GM23338 (cell line): ENCODE results near the gene NFIA. TPM values are rescaled to one million over a fixed set of nuclear protein-coding genes. Genes with fewer than 3 reads are reported as not detected.

Experiments used
- ATAC-seq: fragments of 200-7000 bp; cut with Tn5 transposase; 3 replicates; pipeline ENCODE4 v1.9.1; 2020
- DNase-seq: peaks from one replicate; pipeline ENCODE4 v3.0.0-alpha.2; 2015; ENCODE audit warnings: low spot score
- H2AFZ ChIP-seq: fragments of 200-600 bp; sonication (generic); 2 replicates; pipeline ENCODE4 v1.8.0; 2016; ENCODE audit warnings: antibody characterized with exemption, mild to moderate bottlenecking, moderate library complexity
- H3F3A ChIP-seq: fragments of 200-600 bp; sonication (generic); replicated peaks from 2 replicates; pipeline ENCODE4 v1.8.0; 2017; ENCODE audit warnings: antibody characterized with exemption, mixed run types, low read depth
- H3K27ac ChIP-seq: fragments of 200-600 bp; sonication (generic); 2 replicates; pipeline ENCODE4 v1.6.1; 2016; ENCODE audit warnings: low read depth
- H3K27me3 ChIP-seq: fragments of 200-600 bp; sonication (generic); 2 replicates; pipeline ENCODE4 v1.8.0; 2016; ENCODE audit warnings: mild to moderate bottlenecking, mixed run types, moderate library complexity; ENCODE audit not compliant: insufficient read depth
- H3K36me3 ChIP-seq: fragments of 200-600 bp; sonication (generic); 2 replicates; pipeline ENCODE4 v1.8.0; 2016; ENCODE audit warnings: mild to moderate bottlenecking; ENCODE audit not compliant: insufficient read depth
- H3K4me1 ChIP-seq: fragments of 200-600 bp; sonication (generic); 2 replicates; pipeline ENCODE4 v1.8.0; 2016; ENCODE audit warnings: mild to moderate bottlenecking, moderate library complexity; ENCODE audit not compliant: insufficient read depth
- H3K4me2 ChIP-seq: fragments of 200-600 bp; sonication (generic); 2 replicates; pipeline ENCODE4 v1.7.1; 2017; ENCODE audit warnings: mixed run types
- H3K4me3 ChIP-seq: fragments of 200-600 bp; sonication (generic); 2 replicates; pipeline ENCODE4 v1.6.1; 2016; ENCODE audit warnings: mixed run types
- H3K79me2 ChIP-seq: fragments of 200-600 bp; sonication (generic); replicated peaks from 2 replicates; pipeline ENCODE4 v1.8.0; 2017; ENCODE audit warnings: mild to moderate bottlenecking; ENCODE audit not compliant: insufficient read depth
- H3K9me2 ChIP-seq: fragments of 200-600 bp; sonication (generic); 2 replicates; pipeline ENCODE4 v1.8.0; 2017; ENCODE audit not compliant: insufficient read depth
- H4K20me1 ChIP-seq: fragments of 200-600 bp; sonication (generic); replicated peaks from 2 replicates; pipeline ENCODE4 v1.8.0; 2017; ENCODE audit warnings: mild to moderate bottlenecking; ENCODE audit not compliant: insufficient read depth
- H3K27ac Mint-ChIP-seq: 2 replicates; pipeline ENCODE4 v1.8.0; 2020; ENCODE audit warnings: inconsistent platforms, mild to moderate bottlenecking, moderate library complexity, mixed read lengths
- H3K27me3 Mint-ChIP-seq: 3 replicates; pipeline ENCODE4 v1.8.0; 2022; ENCODE audit warnings: low read depth, mild to moderate bottlenecking, moderate library complexity, mixed read lengths, inconsistent platforms; ENCODE audit not compliant: insufficient read depth, poor library complexity
- H3K36me3 Mint-ChIP-seq: 3 replicates; pipeline ENCODE4 v1.8.0; 2021; ENCODE audit warnings: low read depth, mild to moderate bottlenecking, inconsistent platforms, moderate library complexity, mixed read lengths
- H3K4me1 Mint-ChIP-seq: 3 replicates; pipeline ENCODE4 v1.8.0; 2020; ENCODE audit warnings: mild to moderate bottlenecking, inconsistent platforms, mixed read lengths
- H3K4me3 Mint-ChIP-seq: 3 replicates; pipeline ENCODE4 v1.8.0; 2021; ENCODE audit warnings: moderate library complexity, mild to moderate bottlenecking, inconsistent platforms, mixed read lengths
- H3K9me3 Mint-ChIP-seq: 3 replicates; pipeline ENCODE4 v1.8.0; 2020; ENCODE audit warnings: moderate library complexity, mild to moderate bottlenecking, inconsistent platforms, mixed read lengths
- EZH2 ChIP-seq: fragments of 200-600 bp; sonication (generic); IDR thresholded peaks from one replicate; pipeline ENCODE4 v1.8.0; 2017; ENCODE audit warnings: antibody characterized with exemption, mild to moderate bottlenecking, low read depth; ENCODE audit not compliant: unreplicated experiment
- EZH2phosphoT487 ChIP-seq: fragments of 200-600 bp; sonication (generic); IDR thresholded peaks from one replicate; pipeline ENCODE4 v1.8.1; 2018; ENCODE audit warnings: antibody characterized with exemption; ENCODE audit not compliant: unreplicated experiment
- JUNB ChIP-seq: IDR thresholded peaks from one replicate; pipeline ENCODE4 v1.6.1; 2016; ENCODE audit warnings: antibody characterized with exemption; ENCODE audit not compliant: unreplicated experiment
- NANOG ChIP-seq: IDR thresholded peaks from 2 replicates; pipeline ENCODE4 v1.6.1; 2016; ENCODE audit warnings: antibody characterized with exemption, borderline replicate concordance
- ZNF114 ChIP-seq: fragments of 250-450 bp; sonication (Bioruptor Pico); IDR thresholded peaks from 2 replicates; pipeline ENCODE4 v1.5.0; 2020; ENCODE audit warnings: mild to moderate bottlenecking, moderate library complexity
- ZNF331 ChIP-seq: fragments of 250-450 bp; sonication (Bioruptor Pico); IDR thresholded peaks from 2 replicates; pipeline ENCODE4 v1.5.0; 2020; ENCODE audit warnings: low read depth, mild to moderate bottlenecking, moderate library complexity
- polyA plus RNA-seq: library from polyadenylated mRNA; unstranded; fragments of >200 nt; fragmentation: Nextera tagmentation; extraction: Ambion mirVana; gene quantifications from 2 replicates; pipeline ENCODE4 v1.2.1, GENCODE V29; 2016
- total RNA-seq: library from RNA; depleted of rRNA; stranded (reverse); fragments of >200 nt; shearing (Covaris generic); gene quantifications from 2 replicates; pipeline ENCODE4 v1.2.3, GENCODE V29; 2014
- TF ChIP-seq, protein P1 (sequence below): fragments of 250-450 bp; sonication (Bioruptor Pico); IDR thresholded peaks from 2 replicates; pipeline ENCODE4 v1.5.0; 2020; ENCODE audit warnings: mild to moderate bottlenecking, moderate library complexity
- TF ChIP-seq, protein P2 (sequence below): IDR thresholded peaks from one replicate; pipeline ENCODE4 v1.6.1; 2018; ENCODE audit warnings: antibody characterized with exemption; ENCODE audit not compliant: unreplicated experiment
- TF ChIP-seq, protein P3 (sequence below): IDR thresholded peaks from 2 replicates; pipeline ENCODE4 v1.6.1; 2016; ENCODE audit warnings: antibody characterized with exemption
- TF ChIP-seq, protein P4 (sequence below), 2 experiments: fragments of 200-600 bp in 1 of 2; sonication (generic) in 1 of 2; conservative IDR thresholded peaks; 2 replicates each; pipeline versions ENCODE4 v1.5.1 to v1.6.1; 2016 to 2017; ENCODE audit warnings: antibody characterized with exemption in 2 of 2, low read depth in 2 of 2, mild to moderate bottlenecking in 2 of 2, moderate library complexity in 1 of 2

Gene NFIA
- total and polyA plus RNA-seq, 2 experiments from 2014 or later: 0.97 to 2.3 TPM

DNA sequence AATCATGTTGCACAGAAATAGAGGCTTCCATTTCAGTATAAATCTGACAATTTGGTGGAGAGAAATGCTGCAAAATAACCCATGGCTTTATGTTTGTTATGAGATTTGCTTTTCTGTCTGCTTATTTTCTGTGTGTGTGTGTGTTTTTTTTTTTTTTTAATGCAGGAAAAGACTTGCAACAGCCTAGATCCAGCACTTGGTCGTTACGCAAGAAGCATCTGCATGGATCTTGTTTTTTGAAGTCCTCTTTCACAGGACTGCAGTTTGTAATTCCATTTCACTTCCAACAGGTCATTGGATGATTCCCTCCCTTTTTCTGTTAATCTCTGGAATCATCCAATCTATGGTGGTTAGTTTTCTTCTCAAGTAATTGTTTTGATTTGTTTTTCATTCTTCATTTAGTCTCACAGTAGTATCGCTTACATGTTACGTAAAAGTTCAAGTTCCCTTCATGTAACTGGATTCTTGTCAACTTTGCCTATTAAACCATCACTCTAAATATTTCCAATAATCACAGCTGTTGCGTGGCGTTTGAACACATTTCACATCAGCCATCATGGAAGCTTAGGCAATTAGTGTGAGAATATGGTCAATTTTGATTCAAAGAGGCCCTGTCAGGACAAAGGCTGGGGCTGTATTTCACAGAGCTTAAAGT lies 312.9 kb downstream of the NFIA start:
- Histone ChIP-seq H4K20me1 (no peaks in the 10 kb centered on the region), H3K9me2 (no peaks in the 10 kb centered on the region), H3K36me3 (no peaks in the 10 kb centered on the region), H2AFZ (no peak overlapping the region), H3F3A (no peaks in the 10 kb centered on the region), H3K79me2 (no peaks in the 10 kb centered on the region), H3K4me2 (no peak overlapping the region), H3K27me3 (peaks cover 13% of the 10 kb centered on the region; the same call in 1 of the 2 replicates), H3K27ac (no peak overlapping the region), H3K4me1 (no peaks in the 10 kb centered on the region), H3K4me3 (no peak overlapping the region)
- no peak overlapping the region; the same call in 1 of the 2 replicates for H3K27ac Mint-ChIP-seq
- H3K4me3 Mint-ChIP-seq: no peak overlapping the region
- DNase-seq (no peak), ATAC-seq (no peak)
- TF ChIP-seq, protein P1, sequence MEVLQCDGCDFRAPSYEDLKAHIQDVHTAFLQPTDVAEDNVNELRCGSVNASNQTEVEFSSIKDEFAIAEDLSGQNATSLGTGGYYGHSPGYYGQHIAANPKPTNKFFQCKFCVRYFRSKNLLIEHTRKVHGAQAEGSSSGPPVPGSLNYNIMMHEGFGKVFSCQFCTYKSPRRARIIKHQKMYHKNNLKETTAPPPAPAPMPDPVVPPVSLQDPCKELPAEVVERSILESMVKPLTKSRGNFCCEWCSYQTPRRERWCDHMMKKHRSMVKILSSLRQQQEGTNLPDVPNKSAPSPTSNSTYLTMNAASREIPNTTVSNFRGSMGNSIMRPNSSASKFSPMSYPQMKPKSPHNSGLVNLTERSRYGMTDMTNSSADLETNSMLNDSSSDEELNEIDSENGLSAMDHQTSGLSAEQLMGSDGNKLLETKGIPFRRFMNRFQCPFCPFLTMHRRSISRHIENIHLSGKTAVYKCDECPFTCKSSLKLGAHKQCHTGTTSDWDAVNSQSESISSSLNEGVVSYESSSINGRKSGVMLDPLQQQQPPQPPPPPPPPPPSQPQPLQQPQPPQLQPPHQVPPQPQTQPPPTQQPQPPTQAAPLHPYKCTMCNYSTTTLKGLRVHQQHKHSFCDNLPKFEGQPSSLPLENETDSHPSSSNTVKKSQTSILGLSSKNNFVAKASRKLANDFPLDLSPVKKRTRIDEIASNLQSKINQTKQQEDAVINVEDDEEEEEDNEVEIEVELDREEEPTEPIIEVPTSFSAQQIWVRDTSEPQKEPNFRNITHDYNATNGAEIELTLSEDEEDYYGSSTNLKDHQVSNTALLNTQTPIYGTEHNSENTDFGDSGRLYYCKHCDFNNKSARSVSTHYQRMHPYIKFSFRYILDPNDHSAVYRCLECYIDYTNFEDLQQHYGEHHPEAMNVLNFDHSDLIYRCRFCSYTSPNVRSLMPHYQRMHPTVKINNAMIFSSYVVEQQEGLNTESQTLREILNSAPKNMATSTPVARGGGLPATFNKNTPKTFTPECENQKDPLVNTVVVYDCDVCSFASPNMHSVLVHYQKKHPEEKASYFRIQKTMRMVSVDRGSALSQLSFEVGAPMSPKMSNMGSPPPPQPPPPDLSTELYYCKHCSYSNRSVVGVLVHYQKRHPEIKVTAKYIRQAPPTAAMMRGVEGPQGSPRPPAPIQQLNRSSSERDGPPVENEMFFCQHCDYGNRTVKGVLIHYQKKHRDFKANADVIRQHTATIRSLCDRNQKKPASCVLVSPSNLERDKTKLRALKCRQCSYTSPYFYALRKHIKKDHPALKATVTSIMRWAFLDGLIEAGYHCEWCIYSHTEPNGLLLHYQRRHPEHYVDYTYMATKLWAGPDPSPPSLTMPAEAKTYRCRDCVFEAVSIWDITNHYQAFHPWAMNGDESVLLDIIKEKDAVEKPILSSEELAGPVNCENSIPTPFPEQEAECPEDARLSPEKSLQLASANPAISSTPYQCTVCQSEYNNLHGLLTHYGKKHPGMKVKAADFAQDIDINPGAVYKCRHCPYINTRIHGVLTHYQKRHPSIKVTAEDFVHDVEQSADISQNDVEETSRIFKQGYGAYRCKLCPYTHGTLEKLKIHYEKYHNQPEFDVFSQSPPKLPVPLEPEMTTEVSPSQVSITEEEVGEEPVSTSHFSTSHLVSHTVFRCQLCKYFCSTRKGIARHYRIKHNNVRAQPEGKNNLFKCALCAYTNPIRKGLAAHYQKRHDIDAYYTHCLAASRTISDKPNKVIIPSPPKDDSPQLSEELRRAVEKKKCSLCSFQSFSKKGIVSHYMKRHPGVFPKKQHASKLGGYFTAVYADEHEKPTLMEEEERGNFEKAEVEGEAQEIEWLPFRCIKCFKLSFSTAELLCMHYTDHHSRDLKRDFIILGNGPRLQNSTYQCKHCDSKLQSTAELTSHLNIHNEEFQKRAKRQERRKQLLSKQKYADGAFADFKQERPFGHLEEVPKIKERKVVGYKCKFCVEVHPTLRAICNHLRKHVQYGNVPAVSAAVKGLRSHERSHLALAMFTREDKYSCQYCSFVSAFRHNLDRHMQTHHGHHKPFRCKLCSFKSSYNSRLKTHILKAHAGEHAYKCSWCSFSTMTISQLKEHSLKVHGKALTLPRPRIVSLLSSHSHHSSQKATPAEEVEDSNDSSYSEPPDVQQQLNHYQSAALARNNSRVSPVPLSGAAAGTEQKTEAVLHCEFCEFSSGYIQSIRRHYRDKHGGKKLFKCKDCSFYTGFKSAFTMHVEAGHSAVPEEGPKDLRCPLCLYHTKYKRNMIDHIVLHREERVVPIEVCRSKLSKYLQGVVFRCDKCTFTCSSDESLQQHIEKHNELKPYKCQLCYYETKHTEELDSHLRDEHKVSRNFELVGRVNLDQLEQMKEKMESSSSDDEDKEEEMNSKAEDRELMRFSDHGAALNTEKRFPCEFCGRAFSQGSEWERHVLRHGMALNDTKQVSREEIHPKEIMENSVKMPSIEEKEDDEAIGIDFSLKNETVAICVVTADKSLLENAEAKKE (CRISPR knock-in tag): no peak
- TF ChIP-seq, protein P2, sequence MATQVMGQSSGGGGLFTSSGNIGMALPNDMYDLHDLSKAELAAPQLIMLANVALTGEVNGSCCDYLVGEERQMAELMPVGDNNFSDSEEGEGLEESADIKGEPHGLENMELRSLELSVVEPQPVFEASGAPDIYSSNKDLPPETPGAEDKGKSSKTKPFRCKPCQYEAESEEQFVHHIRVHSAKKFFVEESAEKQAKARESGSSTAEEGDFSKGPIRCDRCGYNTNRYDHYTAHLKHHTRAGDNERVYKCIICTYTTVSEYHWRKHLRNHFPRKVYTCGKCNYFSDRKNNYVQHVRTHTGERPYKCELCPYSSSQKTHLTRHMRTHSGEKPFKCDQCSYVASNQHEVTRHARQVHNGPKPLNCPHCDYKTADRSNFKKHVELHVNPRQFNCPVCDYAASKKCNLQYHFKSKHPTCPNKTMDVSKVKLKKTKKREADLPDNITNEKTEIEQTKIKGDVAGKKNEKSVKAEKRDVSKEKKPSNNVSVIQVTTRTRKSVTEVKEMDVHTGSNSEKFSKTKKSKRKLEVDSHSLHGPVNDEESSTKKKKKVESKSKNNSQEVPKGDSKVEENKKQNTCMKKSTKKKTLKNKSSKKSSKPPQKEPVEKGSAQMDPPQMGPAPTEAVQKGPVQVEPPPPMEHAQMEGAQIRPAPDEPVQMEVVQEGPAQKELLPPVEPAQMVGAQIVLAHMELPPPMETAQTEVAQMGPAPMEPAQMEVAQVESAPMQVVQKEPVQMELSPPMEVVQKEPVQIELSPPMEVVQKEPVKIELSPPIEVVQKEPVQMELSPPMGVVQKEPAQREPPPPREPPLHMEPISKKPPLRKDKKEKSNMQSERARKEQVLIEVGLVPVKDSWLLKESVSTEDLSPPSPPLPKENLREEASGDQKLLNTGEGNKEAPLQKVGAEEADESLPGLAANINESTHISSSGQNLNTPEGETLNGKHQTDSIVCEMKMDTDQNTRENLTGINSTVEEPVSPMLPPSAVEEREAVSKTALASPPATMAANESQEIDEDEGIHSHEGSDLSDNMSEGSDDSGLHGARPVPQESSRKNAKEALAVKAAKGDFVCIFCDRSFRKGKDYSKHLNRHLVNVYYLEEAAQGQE: no peak
- TF ChIP-seq, protein P3, sequence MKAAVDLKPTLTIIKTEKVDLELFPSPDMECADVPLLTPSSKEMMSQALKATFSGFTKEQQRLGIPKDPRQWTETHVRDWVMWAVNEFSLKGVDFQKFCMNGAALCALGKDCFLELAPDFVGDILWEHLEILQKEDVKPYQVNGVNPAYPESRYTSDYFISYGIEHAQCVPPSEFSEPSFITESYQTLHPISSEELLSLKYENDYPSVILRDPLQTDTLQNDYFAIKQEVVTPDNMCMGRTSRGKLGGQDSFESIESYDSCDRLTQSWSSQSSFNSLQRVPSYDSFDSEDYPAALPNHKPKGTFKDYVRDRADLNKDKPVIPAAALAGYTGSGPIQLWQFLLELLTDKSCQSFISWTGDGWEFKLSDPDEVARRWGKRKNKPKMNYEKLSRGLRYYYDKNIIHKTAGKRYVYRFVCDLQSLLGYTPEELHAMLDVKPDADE: no peak
- TF ChIP-seq JUNB: no peak
- no peak for TF ChIP-seq NANOG
- TF ChIP-seq EZH2: no peak
- TF ChIP-seq, protein P4, sequence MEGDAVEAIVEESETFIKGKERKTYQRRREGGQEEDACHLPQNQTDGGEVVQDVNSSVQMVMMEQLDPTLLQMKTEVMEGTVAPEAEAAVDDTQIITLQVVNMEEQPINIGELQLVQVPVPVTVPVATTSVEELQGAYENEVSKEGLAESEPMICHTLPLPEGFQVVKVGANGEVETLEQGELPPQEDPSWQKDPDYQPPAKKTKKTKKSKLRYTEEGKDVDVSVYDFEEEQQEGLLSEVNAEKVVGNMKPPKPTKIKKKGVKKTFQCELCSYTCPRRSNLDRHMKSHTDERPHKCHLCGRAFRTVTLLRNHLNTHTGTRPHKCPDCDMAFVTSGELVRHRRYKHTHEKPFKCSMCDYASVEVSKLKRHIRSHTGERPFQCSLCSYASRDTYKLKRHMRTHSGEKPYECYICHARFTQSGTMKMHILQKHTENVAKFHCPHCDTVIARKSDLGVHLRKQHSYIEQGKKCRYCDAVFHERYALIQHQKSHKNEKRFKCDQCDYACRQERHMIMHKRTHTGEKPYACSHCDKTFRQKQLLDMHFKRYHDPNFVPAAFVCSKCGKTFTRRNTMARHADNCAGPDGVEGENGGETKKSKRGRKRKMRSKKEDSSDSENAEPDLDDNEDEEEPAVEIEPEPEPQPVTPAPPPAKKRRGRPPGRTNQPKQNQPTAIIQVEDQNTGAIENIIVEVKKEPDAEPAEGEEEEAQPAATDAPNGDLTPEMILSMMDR (conservative IDR thresholded peaks at IDR 0.05; ENCODE audit: low read depth in 2 of 2): no peak
- TF ChIP-seq ZNF114 (CRISPR knock-in tag): no peak
- no peak for TF ChIP-seq EZH2phosphoT487
- no peak for TF ChIP-seq ZNF331 (CRISPR knock-in tag)
- no peaks in the 10 kb centered on the region for H3K36me3 Mint-ChIP-seq
- no peaks in the 10 kb centered on the region for H3K9me3 Mint-ChIP-seq
- peaks cover 8% of the 10 kb centered on the region; the same call in 1 of the 3 replicates for H3K4me1 Mint-ChIP-seq
- peaks cover 11% of the 10 kb centered on the region for H3K27me3 Mint-ChIP-seq
